Stimulated activated CD4-positive, alpha-beta T cell treated with anti-CD3 and anti-CD28 coated beads, Interleukin-2, amount 100 ng/mL, for 48 hours (primary cell): ENCODE measurements around the gene SPECC1.
A peak's percentile ranks its signal among the peaks of the same experiment; 100 is the strongest.
"Not testable (repeated sequence)": the region's sequence is repeated elsewhere in the genome, so short reads cannot be mapped to it uniquely, and the experiment has no call there.

Experiments
- DNase-seq, 2 donors: peaks; one replicate each; pipeline ENCODE4 v3.0.0-alpha.2; 2020

Gene SPECC1

DNA sequence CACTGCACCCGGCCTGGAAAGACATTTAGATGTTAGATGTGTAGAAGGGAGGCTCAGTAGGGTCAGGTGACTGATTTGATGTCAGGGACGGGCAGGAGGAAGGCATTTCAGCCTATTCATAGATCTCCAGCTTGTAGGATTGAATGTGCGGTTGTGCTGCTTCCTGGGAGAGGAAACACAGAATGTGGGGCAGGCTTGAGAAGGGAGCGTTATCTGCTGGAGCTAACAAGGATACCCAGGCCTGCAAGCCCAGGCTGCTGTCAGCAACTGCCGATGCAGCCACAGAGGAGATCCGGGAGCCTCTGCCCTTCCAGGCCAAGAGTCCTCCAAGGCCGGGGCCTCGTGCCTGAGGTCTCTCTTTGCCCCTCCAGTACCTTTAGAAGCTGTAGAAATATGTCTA lies 205.6 kb downstream of the SPECC1 start:
- no peak for DNase-seq

DNA sequence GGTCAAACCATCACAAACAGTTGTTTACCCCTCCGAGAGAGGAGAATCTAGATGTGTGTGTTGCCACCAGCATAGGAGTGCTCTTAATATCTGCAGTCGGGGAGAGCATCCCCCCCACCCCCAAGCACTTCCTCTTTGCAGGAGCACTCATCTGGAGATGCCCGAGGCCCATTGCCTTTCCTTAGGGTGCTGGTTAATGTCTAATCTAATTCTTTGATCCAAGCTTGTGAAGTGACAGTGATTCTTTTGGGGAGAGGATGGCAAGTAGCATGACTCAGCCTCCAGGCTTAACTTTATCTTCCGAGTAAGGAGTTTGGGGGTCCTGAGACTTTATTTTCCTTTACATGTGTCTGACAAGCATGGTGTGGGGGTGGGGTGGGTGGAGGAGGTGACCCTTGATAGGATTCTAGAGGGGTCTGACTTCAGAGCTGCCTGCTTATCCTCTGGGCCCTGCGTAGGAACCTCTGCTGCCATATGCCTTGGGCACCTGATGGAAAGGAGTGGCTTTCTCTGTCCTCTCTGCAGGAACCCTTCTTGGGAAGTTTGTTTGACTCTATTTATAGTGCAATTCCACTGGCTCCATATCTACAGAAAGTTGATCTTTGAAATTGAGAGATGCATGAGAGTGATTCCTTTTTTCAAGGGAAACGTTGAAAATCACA lies 207.1 kb downstream of the SPECC1 start:
- DNase-seq: no peak

- DNase-seq: no peak
These were observed 207.7 kb downstream of the SPECC1 start for GRCh38 chr17:20216853-20217252.

GRCh38 chr17:20217677-20218076 lies 208.5 kb downstream of the SPECC1 start:
- DNase-seq: no peak

DNA sequence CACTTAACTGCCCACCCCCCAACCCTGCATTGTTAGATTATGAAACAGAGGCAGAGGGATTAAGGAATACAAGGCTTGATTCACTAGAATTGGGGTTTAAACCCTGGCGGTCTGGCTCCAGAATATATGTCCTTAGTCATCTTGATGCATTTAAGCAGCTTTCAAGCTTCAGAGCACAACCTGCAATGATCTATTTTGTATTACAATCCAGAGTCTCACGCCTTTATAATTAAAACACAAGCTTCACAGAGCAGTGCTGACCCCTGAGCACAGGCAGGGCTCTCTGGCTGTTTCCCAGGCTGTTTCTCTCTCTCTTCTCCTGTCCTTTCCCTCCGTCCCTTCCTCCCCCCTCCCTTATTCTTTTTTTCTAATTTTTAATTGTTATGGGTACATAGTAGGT lies 209.1 kb downstream of the SPECC1 start:
- no peak for DNase-seq

GRCh38 chr17:20223808-20224328 lies 214.7 kb downstream of the SPECC1 start:
- DNase-seq: no peak

DNA sequence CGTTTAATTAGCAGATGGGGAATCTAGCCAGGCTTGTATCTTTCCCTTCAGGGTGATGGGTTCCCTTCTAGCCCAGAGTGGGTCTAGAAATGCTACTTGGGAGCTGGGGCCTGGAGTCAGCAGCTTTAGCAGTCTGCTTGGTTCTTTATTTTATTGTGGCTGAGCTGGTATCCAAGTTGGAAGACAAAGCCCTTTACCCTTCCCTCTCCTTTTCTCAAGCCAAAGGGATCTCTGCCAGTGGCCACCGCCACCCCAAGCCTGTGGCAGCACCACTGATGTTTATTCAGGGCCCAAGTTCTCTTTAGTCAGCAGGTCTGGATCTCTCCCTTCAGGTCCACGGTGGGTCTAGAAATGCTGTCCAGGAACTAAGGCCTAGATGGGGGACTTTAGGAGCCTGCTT lies 215.2 kb downstream of the SPECC1 start:
- no peak for DNase-seq

DNA sequence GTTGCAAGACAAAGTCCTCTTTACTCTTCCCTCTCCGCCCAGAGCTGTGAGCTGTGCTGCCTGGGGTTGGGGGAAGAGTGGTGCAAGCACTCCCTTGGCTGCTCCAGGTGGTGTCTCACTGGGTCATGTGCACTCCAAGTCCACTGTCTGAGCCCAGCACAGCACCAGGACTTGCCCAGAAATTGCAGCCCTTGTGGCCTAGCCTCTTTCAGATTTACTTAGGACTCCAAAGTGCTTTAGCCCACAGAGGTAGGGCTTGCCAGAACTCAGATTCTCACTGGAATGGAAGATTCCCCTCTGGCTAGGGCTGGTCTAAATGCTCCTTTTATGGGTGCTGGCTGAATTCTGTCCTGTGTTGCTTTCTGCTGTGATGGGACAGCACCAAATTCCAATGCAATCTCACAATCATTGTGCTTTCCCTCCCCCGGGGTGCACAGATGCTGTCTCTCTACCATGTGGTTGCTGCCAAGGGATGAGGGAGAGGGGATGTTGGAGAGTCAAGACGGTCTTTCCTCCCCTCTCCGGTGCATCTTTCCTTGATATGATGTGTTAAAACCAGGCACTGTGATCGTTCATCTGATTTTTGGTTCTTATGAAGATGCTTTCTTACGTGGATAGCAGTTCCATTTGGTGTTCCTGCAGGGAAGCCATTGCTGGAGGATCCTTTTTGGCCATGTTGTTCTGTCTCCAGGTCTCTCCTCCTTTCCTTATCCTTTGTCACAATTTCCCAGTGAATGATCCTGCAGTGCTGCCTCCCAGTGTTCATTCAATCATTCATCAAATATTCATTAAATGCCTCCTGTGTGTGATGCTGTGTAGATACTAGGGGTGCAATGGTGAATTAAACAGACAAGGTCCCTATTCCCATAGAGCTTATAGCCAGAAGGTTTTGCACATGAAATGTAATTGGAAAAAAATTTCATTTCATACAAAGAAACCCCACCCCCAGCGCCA lies 216.3 kb downstream of the SPECC1 start:
- DNase-seq: no peak

- DNase-seq: peak; percentile 78 to 80
These were observed 217.8 kb downstream of the SPECC1 start for GRCh38 chr17:20226814-20227482.

DNA sequence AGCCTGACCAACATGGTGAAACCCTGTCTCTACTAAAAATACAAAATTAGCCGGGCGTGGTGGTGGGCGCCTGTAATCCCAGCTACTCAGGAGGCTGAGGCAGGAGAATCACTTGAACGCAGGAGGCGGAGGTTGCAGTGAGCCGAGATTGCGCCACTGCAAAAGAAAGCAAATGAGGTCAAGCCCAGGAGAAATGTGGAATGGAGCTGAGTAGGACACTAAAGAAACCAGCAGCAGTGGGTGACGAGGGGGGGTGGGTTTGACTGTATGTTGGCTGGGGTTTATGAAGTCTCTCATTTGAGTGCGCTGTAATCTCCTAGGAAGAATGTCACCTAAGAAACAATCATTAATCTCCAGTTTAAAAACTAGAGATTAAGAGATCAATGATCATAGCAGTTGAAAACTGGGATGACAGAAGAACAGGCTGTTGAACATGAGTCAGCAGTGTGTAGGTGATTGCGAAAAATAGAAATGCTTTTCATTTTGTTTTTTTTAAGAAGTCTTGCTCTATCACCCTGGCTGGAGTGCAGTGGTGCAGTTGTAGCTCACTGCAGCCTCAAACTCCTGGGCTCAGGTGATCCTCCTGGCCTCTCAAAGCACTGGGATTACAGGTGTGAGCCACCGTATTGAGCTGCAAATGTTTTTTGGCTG lies 218.7 kb downstream of the SPECC1 start:
- DNase-seq: not testable (repeated sequence)

GRCh38 chr17:20228410-20228809 lies 219.3 kb downstream of the SPECC1 start:
- no peak for DNase-seq

- DNase-seq: no peak
These were observed 219.7 kb downstream of the SPECC1 start for GRCh38 chr17:20228860-20229259.

- no peak for DNase-seq
These were observed 221.8 kb downstream of the SPECC1 start for GRCh38 chr17:20230924-20231323.

- no peak for DNase-seq
These were observed 223.5 kb downstream of the SPECC1 start for GRCh38 chr17:20232611-20233010.

DNA sequence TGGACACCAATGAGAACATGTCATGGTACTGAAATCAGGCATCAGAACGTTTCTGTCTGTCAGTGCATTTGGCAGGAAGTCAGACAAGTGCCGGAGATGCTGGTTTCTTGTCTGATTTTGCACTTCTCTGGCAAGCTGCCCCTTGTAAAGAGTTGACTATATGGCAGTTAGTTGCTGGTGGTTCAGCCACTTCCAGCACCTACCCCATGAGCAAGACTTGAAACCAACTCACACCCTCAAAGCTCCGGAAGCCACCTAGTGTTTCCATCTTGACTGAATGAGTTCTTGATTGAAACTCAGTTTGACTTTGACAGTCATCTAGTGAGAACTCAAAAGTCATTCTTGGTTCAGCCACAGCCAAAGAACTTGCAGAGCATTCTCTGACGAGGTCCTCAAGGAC lies 225.1 kb downstream of the SPECC1 start:
- DNase-seq: peak; percentile 49

DNA sequence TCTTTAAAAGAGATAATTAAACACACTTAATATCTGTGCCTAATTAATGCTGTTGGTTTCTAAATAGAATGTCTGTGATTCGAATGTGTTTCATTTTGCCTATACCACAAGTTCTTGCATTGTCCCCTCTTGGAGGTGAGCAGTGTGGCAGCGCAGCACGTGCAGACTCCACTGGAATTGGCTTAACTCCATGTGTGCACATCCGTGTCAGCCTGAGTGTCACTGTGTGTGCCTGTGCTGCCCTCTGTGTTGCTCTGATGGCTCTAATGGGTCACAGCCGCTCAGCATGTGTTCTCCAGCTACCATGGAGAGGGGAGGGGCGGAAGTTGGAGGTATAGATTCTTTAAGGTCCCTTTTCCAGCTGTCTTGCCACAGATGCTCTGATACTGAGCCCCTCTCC lies 226.6 kb downstream of the SPECC1 start:
- no peak for DNase-seq

DNA sequence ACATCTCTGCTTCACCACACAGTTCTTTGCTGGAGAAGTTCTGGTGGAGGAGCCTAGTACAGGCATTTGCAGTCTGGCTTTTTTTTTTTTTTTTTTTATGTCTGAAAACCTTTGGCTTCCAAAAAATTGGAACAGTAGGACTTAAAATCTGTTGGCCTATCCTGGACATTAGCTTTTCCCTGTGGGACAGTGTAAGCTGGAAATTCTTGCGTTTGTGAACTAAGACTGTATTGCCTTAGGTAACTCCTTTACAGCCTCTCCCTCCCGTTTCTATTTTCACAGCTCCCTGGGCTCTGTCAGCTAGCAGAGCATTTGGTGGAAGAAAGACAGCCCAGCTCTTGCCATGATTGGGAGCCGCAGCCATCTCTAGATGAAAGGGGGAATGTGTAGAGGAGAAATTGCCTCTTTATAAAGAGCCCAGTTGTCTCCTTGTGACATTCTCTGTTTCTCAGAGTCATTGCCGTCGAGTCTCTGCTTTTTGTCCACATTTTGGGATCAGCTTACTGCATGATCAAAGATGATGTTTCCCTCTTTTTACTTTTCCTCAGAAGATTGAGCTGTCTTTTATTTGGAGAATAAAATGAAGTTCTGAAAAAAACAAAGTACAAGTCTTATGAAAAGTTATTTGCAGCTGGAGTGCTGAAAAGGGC lies 227.5 kb downstream of the SPECC1 start:
- DNase-seq: no peak

DNA sequence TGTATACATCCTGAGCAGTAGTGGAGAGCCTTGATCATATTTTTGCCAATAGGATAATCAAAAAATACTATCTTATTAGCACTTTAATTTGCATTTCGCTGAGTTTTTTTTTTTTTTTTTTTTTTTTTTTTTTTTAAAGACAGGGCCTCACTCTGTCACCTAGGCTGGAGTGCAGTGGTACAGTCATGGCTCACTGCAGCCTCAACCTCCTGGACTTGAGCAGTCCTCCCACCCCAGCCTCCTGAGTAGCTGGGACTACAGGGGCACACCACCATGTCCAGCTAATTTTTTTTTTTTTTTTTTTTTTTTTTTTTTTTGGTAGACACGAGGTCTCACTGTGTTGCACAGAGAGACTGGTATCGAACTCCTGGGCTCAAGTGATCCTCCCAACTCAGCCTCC lies 230.6 kb downstream of the SPECC1 start:
- DNase-seq: not testable (repeated sequence)

GRCh38 chr17:20241855-20242254 lies 232.7 kb downstream of the SPECC1 start:
- no peak for DNase-seq

DNA sequence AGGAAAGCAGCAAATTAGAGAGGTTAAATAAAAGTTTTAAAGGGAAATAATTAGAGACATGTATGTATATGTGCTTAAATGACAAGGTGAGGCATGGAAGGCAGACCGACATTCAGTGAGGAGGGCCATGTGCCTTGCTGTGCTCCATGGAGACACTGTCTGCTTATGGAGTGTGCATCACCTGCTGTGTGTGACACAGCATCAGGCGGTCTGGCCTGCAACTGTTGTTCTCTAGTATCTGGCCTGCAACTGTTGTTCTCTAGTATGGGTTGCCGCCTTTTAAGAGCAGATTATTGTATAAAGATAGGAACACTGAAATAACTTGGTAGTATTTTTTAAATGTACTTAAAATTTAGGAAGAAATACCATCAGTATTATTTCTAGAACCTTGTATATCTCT lies 233.1 kb downstream of the SPECC1 start:
- no peak for DNase-seq

GRCh38 chr17:20243524-20243923 lies 234.4 kb downstream of the SPECC1 start:
- no peak for DNase-seq

DNA sequence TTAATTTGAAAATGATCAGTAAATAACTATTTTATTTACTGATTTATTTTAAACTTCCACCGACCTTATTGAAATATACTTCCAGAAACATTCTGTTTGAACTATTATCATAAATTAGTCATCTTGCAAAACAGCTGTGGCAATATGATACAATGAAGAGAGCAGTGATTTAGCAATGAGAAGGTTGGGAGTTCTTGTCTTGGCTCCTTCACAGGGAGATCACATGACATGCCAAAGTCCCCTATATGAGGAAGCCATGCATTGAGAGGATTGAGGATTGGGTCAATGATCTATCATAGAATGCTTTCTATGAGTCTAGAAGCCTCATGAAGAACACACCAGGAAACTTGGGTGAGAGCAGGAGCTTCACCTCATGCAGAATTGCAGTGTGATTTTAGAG lies 235.5 kb downstream of the SPECC1 start:
- DNase-seq: no peak
